Lower lobe of right lung (tissue), 2 donors: ENCODE measurements around the gene F5. TPM values are rescaled to one million over a fixed set of nuclear protein-coding genes. Genes with fewer than 3 reads are reported as not detected.
A peak's percentile ranks its signal among the peaks of the same experiment; 100 is the strongest.

Experiments
- ATAC-seq, 2 donors: fragments of 200-7000 bp; cut with Tn5 transposase; one replicate each; pipeline ENCODE4 v1.9.1; 2020 to 2022; ENCODE audit warnings: mild to moderate bottlenecking in 2 of 2, moderate library complexity in 2 of 2
- DNase-seq: peaks from one replicate; pipeline ENCODE4 v3.0.0-alpha.2; 2020
- H3K27ac ChIP-seq: fragments of 200-600 bp; one replicate; pipeline ENCODE4 v1.8.0; 2022
- H3K27me3 ChIP-seq: fragments of 200-600 bp; one replicate; pipeline ENCODE4 v1.8.0; 2022; ENCODE audit warnings: low read depth
- H3K36me3 ChIP-seq: fragments of 200-600 bp; one replicate; pipeline ENCODE4 v1.8.0; 2022; ENCODE audit warnings: mild to moderate bottlenecking
- H3K4me1 ChIP-seq: fragments of 200-600 bp; one replicate; pipeline ENCODE4 v1.8.0; 2022
- H3K4me3 ChIP-seq: fragments of 200-600 bp; one replicate; pipeline ENCODE4 v1.8.0; 2022; ENCODE audit warnings: mild to moderate bottlenecking
- H3K9me3 ChIP-seq: fragments of 200-600 bp; one replicate; pipeline ENCODE4 v1.8.0; 2022
- intact Hi-C: fragments of 100-400 bp; cut with DNase I; formaldehyde crosslinking; loops from one replicate; pipeline ENCODE4 v1.11.0; 2022
- total RNA-seq: library from RNA; stranded (reverse); fragmentation: NEBNext Ultra II Directional; extraction: Animal tissue kit (Norgen Biotek cat#: 25700); gene quantifications from one replicate; pipeline ENCODE4 v1.2.1, GENCODE V29; 2021
- TF ChIP-seq, protein P1 (sequence below): fragments of 200-600 bp; IDR thresholded peaks from one replicate; pipeline ENCODE4 v1.8.0; 2022; ENCODE audit warnings: antibody characterized with exemption, mild to moderate bottlenecking
- donor health status: DM: no; HTN: yes; CAD: no; lungs with severe emphysema.

Gene F5
- total RNA-seq, 1 donor from 2014 or later: 4.2 TPM

DNA sequence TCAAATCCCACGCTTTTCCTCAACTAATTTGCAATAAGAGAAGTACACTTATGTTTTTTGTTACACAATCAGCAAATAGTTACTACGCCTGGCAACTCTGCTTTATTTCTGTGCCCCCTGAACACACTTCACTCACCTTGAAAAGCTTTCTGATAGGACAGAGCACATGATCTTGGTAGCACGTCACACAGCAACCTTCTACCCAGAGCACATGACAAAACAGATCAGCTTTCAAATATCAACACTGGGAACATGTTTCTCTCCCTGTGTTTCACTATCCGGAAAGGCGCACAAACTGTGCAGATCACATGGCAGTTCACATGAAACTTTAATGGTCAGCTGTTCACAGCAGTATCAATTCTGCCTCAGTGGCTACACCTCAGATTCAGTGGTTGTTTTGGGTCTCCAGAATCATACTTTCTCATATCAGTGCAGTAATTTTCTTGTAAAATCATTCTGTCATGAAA is 102.7 kb downstream of the F5 start:
- DNase-seq (no peak), ATAC-seq (peak; percentile 37 to 44)
- Histone ChIP-seq H3K27ac (peak overlapping the region; percentile 100), H3K4me3 (peak overlapping the region; percentile 83), H3K27me3 (no peaks in the 10 kb centered on the region), H3K36me3 (no peaks in the 10 kb centered on the region), H3K9me3 (no peaks in the 10 kb centered on the region), H3K4me1 (peaks cover 32% of the 10 kb centered on the region)
- TF ChIP-seq, protein P1, sequence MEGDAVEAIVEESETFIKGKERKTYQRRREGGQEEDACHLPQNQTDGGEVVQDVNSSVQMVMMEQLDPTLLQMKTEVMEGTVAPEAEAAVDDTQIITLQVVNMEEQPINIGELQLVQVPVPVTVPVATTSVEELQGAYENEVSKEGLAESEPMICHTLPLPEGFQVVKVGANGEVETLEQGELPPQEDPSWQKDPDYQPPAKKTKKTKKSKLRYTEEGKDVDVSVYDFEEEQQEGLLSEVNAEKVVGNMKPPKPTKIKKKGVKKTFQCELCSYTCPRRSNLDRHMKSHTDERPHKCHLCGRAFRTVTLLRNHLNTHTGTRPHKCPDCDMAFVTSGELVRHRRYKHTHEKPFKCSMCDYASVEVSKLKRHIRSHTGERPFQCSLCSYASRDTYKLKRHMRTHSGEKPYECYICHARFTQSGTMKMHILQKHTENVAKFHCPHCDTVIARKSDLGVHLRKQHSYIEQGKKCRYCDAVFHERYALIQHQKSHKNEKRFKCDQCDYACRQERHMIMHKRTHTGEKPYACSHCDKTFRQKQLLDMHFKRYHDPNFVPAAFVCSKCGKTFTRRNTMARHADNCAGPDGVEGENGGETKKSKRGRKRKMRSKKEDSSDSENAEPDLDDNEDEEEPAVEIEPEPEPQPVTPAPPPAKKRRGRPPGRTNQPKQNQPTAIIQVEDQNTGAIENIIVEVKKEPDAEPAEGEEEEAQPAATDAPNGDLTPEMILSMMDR: no peak
- intact Hi-C loops: no loop called here

DNA sequence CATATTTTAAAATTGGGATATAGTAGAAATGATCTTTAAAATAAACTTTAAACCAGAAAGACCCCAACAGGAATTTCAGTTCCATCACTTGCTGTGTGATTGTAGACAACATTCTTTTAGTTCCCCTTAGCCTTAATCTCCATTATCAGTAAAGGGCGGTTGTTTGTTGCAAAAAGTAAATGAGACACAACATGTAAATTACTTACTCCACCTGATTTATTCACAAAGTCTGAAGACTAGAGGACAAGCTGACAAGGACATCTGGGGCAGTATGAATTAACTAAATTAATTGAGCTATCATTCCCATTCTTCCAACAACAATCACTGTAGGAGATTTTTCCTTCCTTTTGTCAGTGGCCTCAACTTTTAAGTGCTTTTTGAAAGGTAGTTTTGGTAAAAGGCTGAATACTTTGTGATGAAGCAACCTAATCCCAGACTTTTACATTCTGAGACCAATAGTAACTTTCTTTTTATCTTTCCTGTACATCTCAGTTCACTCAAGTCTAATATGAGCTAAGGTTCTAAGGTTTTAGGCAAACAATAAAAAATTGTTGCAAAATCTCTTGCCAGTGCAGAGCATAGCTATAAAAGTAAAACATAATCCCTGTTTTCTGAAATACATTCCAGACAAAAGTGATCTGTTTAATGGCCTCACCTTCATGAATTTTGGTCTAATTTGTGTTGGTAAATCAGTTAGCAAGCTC is 106.8 kb downstream of the F5 start:
- intact Hi-C loops: no loop called here
- no peak for DNase-seq
- Histone ChIP-seq H3K27me3 (no peaks in the 10 kb centered on the region), H3K4me3 (no peak overlapping the region), H3K36me3 (peaks cover 19% of the 10 kb centered on the region), H3K4me1 (peaks cover 21% of the 10 kb centered on the region), H3K27ac (no peak overlapping the region), H3K9me3 (no peaks in the 10 kb centered on the region)
- TF ChIP-seq, protein P1: no peak
- no peak for ATAC-seq

DNA sequence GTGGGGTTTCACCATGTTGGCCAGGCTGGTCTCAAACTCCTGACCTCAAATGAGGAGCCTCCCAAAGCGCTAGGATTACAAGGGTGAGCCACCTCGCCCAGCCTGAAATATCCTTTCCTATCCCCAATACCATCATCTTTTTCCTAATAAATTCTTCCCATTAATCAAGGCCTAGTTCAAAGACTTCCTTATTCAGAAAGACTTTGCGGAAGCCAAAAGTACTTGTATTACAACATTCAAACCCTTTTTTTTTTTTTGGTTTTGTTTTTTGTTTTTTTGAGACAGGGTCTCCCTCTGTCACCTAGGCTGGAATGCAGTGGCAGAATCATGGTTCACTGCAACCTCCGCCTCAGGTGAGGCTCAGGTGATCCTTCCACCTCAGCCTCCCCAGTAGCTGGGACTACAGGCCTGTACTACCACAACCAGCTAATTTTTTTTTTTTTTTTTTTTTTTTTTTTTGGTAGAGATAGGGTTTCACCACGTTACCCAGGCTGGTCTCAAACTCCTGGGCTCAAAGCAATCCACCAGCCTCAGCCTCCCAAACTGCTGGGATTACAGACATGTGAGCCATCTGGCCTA is 108.1 kb downstream of the F5 start:
- Histone ChIP-seq H3K27ac (no peak overlapping the region), H3K4me3 (no peak overlapping the region), H3K36me3 (peaks cover 19% of the 10 kb centered on the region), H3K4me1 (peaks cover 8% of the 10 kb centered on the region), H3K9me3 (no peaks in the 10 kb centered on the region), H3K27me3 (no peaks in the 10 kb centered on the region)
- no peak for DNase-seq
- TF ChIP-seq, protein P1: no peak
- ATAC-seq: peak in 1 of 2 donors; percentile 6
- intact Hi-C loops: no loop called here

DNA sequence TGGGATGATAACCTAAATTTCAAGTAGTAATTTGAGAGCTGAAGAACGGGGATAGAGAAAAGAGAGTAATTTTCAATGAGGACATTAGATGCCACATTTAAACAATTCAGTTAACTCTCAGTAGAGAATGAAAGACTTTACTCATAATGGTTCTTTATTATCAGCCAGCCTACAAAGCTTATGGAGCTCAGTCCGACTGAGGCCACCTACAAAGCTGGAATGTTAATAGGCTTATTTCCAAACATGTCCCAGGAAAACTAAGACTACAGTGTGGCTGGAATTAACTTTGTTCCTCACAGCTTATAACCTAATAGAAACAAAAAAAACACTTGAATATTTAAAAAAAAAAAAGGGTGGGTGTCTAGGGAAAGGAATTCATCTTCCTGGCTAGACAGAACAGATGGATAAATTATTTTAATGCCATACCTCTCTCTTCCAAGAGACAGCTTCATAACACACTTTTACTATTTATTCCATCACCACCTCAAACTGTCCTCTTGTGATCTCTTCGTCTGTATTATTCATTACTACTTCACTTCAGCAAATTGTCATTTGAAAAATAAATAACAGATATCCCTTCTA is 110.4 kb downstream of the F5 start:
- TF ChIP-seq, protein P1: no peak
- Histone ChIP-seq H3K4me3 (no peak overlapping the region), H3K9me3 (no peaks in the 10 kb centered on the region), H3K27ac (no peak overlapping the region), H3K36me3 (peaks cover 19% of the 10 kb centered on the region), H3K27me3 (no peaks in the 10 kb centered on the region), H3K4me1 (no peaks in the 10 kb centered on the region)
- ATAC-seq (no peak), DNase-seq (no peak)
- intact Hi-C loops: no loop called here

DNA sequence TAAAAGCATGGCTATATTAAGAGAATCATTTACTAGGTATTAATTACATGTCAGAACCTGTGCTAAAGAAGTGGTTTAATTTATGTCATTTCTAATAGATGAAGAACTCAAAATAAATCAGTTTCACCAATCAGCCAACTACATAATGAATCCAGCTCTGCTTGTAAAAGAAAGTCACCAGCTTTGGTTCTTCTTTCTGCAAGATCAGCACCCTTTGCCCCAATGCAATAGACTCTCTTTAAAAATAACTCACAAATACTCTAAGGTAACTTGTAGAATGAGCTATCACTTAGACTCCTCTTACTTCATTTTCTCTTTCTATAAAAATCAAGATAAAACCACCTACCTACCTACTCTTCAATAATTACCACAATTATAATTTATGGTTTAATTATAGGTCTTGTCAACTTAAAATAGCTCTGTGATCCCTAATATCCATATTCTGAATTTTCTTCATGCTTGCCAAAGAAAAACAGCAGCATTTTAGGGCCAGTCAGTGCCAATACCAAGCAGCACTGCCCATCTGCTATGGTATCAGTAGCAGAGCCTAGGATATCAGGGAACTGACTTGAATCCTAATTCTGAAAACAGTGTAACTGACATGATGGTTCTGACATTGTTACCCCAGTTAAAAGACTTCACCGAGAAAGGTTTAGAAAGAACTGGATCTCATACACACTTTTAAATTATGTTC is 111.8 kb downstream of the F5 start:
- ATAC-seq (no peak), DNase-seq (no peak)
- TF ChIP-seq, protein P1: no peak
- H3K27ac ChIP-seq: no peak overlapping the region
- no peaks in the 10 kb centered on the region for H3K27me3 ChIP-seq
- no peaks in the 10 kb centered on the region for H3K4me1 ChIP-seq
- intact Hi-C loops: no loop called here
- H3K36me3 ChIP-seq: peaks cover 19% of the 10 kb centered on the region
- no peaks in the 10 kb centered on the region for H3K9me3 ChIP-seq
- no peak overlapping the region for H3K4me3 ChIP-seq
